Activated CD8-positive, alpha-beta memory T cell treated with anti-CD3 and anti-CD28 coated beads, Interleukin-2, amount 10 ng/mL, durations not matched to agents 7 days and 5 days (primary cell): Measurements from ENCODE around the gene GTF2A1L. TPM values are rescaled to one million over a fixed set of nuclear protein-coding genes. Genes with fewer than 3 reads are reported as not detected.
"Not testable (repeated sequence)": the region's sequence is repeated elsewhere in the genome, so short reads cannot be mapped to it uniquely, and the experiment has no call there.

ENCODE experiments used
- ATAC-seq: fragments of 150-1000 bp; cut with Tn5 transposase; one replicate; pipeline ENCODE4 v1.10.0; 2021; ENCODE audit warnings: moderate library complexity
- CTCF ChIA-PET: fragments of 350-600 bp; sonication (Branson Sonifier 250); formaldehyde crosslinking; loops from one replicate; lab custom pipeline; 2021; ENCODE audit warnings: antibody characterized with exemption; lab: Charles Lee
- DNase-seq: peaks from one replicate; pipeline ENCODE4 v3.0.0-alpha.2; 2020
- H3K27ac Mint-ChIP-seq: one replicate; pipeline ENCODE4 v1.8.0; 2021; ENCODE audit warnings: mild to moderate bottlenecking, mixed read lengths
- H3K27me3 Mint-ChIP-seq: one replicate; pipeline ENCODE4 v1.8.0; 2021; ENCODE audit warnings: mixed read lengths
- H3K36me3 Mint-ChIP-seq: one replicate; pipeline ENCODE4 v1.8.0; 2021; ENCODE audit warnings: mild to moderate bottlenecking, mixed read lengths
- H3K4me1 Mint-ChIP-seq: one replicate; pipeline ENCODE4 v1.8.0; 2021; ENCODE audit warnings: mixed read lengths
- H3K4me3 Mint-ChIP-seq: one replicate; pipeline ENCODE4 v1.8.0; 2021; ENCODE audit warnings: mild to moderate bottlenecking, moderate library complexity, mixed read lengths
- H3K9me3 Mint-ChIP-seq: one replicate; pipeline ENCODE4 v1.8.0; 2022; ENCODE audit warnings: low read depth, mixed read lengths
- total RNA-seq, 2 experiments: library from RNA; stranded (reverse); gene quantifications; one replicate each; pipeline ENCODE4 v1.2.3, GENCODE V29; 2021

Gene GTF2A1L
- total RNA-seq, 2 experiments from 2014 or later, result not detected

DNA sequence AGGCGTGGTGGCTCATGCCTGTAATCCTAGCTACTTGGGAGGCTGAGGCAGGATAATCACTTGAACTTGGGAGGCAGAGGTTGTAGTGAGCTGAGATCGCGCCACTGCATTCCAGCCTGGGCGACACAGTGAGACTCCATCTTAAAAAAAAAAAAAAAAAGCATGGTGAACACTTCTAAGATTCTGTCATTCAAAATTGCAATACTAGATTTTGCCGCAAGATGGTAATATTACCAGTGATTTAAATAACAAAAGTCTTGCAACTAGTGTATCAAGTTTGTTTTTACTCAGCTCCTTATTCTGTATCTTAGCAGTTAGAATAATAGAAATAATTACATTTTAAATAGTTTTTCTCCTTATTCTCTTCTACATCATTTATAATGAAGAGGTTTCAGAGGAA lies 5.0 kb downstream of the GTF2A1L start:
- H3K4me1 Mint-ChIP-seq, H3K27ac Mint-ChIP-seq, H3K27me3 Mint-ChIP-seq, DNase-seq, ATAC-seq, H3K36me3 Mint-ChIP-seq, H3K9me3 Mint-ChIP-seq, H3K4me3 Mint-ChIP-seq, CTCF ChIA-PET: not testable (repeated sequence)

GRCh38 chr2:48624696-48625095 lies 7.0 kb downstream of the GTF2A1L start:
- DNase-seq, result no peak
- no peak overlapping the region for H3K27ac Mint-ChIP-seq
- no peak overlapping the region for H3K4me3 Mint-ChIP-seq
- H3K36me3 Mint-ChIP-seq, result no peaks in the 10 kb centered on the region
- ATAC-seq, result no peak
- no peaks in the 10 kb centered on the region for H3K4me1 Mint-ChIP-seq
- CTCF ChIA-PET, result no interaction called here
- no peaks in the 10 kb centered on the region for H3K9me3 Mint-ChIP-seq
- H3K27me3 Mint-ChIP-seq, result peaks cover under 1% of the 10 kb centered on the region

- DNase-seq (no peak), ATAC-seq (no peak)
- CTCF ChIA-PET, result no interaction called here
- H3K36me3 Mint-ChIP-seq, result no peaks in the 10 kb centered on the region
- no peak overlapping the region for H3K4me3 Mint-ChIP-seq
- peaks cover 8% of the 10 kb centered on the region for H3K27me3 Mint-ChIP-seq
- no peaks in the 10 kb centered on the region for H3K4me1 Mint-ChIP-seq
- H3K27ac Mint-ChIP-seq, result no peak overlapping the region
- no peaks in the 10 kb centered on the region for H3K9me3 Mint-ChIP-seq
Measured at GRCh38 chr2:48626047-48626446, 8.4 kb downstream of the GTF2A1L start.

DNA sequence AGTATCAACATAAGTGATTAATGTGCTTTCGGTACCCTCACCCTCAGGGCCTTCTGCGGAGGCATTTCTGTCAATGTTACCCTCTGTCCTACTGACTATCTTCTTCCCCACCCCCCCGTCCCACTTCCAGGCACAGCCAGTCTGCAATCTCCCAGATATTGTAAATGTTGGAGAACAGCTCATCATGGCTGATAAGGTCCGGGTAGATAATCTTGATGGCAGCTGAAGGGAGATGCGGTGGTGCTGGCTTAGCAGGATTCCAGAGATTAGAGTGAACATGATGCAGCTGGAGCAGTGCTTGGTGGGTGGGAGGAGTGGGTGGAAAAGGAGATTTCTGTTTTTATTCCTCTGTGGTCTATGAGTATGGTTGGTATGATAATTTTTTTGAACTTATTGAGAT lies 15.5 kb downstream of the GTF2A1L start:
- ATAC-seq, result no peak
- no peaks in the 10 kb centered on the region for H3K36me3 Mint-ChIP-seq
- peaks cover 12% of the 10 kb centered on the region for H3K27me3 Mint-ChIP-seq
- H3K4me3 Mint-ChIP-seq, result no peak overlapping the region
- CTCF ChIA-PET, result no interaction called here
- H3K4me1 Mint-ChIP-seq, result no peaks in the 10 kb centered on the region
- H3K9me3 Mint-ChIP-seq, result no peaks in the 10 kb centered on the region
- H3K27ac Mint-ChIP-seq, result no peak overlapping the region
- no peak for DNase-seq

GRCh38 chr2:48635786-48636185 lies 18.1 kb downstream of the GTF2A1L start:
- CTCF ChIA-PET, result no interaction called here
- Mint-ChIP-seq H3K27me3 (peaks cover 10% of the 10 kb centered on the region), H3K27ac (no peak overlapping the region), H3K4me3 (no peak overlapping the region), H3K9me3 (no peaks in the 10 kb centered on the region), H3K36me3 (no peaks in the 10 kb centered on the region), H3K4me1 (no peaks in the 10 kb centered on the region)
- DNase-seq (no peak), ATAC-seq (no peak)

GRCh38 chr2:48638261-48638660 lies 20.6 kb downstream of the GTF2A1L start:
- ATAC-seq (no peak), DNase-seq (no peak)
- Mint-ChIP-seq H3K27ac (no peak overlapping the region), H3K9me3 (no peaks in the 10 kb centered on the region), H3K36me3 (no peaks in the 10 kb centered on the region), H3K27me3 (peaks cover 12% of the 10 kb centered on the region), H3K4me3 (no peak overlapping the region), H3K4me1 (no peaks in the 10 kb centered on the region)
- CTCF ChIA-PET, result no interaction called here

DNA sequence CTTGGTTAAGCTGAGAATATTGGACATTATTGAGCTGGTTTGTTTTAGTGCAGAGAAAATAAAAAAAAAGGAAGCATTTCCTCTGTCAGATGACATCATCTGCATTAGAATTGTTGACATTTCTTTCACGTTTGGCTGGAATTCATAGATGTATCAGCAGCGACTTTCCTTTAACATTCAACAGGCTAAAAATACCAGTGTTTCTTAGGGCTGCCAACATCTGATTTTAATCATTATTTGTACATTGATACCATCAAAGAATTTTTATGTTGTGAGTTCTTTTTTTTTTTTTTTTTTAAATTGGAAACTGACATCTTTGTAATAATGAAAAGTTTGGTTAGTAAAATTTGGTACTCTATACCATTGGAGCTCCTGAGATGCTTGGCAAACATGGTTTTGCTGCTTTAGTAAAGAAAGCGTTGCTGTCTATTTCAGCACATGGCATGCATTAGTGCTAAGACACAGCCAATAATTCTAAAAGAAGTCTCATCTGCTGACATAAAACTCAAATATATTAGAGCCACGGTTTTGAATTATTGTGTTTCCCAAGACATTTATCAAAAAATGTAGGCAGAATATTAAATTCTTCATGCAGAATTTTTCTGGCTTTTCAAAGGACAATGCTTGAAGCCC lies 33.6 kb downstream of the GTF2A1L start:
- peaks cover 3% of the 10 kb centered on the region for H3K27me3 Mint-ChIP-seq
- H3K4me3 Mint-ChIP-seq, result no peak overlapping the region
- H3K9me3 Mint-ChIP-seq, result no peaks in the 10 kb centered on the region
- H3K27ac Mint-ChIP-seq, result no peak overlapping the region
- CTCF ChIA-PET, result no interaction called here
- ATAC-seq, result no peak
- no peaks in the 10 kb centered on the region for H3K4me1 Mint-ChIP-seq
- no peaks in the 10 kb centered on the region for H3K36me3 Mint-ChIP-seq
- DNase-seq, result no peak

- no peaks in the 10 kb centered on the region for H3K36me3 Mint-ChIP-seq
- H3K27ac Mint-ChIP-seq, result no peak overlapping the region
- H3K4me1 Mint-ChIP-seq, result no peaks in the 10 kb centered on the region
- CTCF ChIA-PET, result no interaction called here
- no peak for DNase-seq
- H3K27me3 Mint-ChIP-seq, result peaks cover 2% of the 10 kb centered on the region
- ATAC-seq, result no peak
- H3K4me3 Mint-ChIP-seq, result no peak overlapping the region
- no peaks in the 10 kb centered on the region for H3K9me3 Mint-ChIP-seq
Measured at GRCh38 chr2:48668992-48669391, 51.3 kb downstream of the GTF2A1L start.

DNA sequence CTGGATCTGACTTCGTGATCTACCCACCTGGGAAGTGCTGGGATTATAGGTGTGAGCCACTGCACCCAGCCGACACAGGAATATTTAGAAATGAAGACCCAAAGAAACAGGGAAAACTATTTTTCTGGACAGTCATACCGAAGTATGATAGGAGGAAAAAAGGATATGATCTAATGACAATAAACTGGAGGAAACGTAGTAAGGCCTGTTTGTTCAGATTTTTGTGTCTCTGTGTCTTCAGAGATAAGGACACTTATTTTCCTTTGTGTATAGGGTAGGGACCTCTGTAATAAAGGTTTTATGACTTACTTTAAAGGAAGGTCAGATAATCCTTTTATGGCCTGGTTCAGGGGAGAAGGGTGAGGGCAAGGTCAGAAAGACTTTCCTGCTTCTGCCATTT lies 55.9 kb downstream of the GTF2A1L start:
- H3K27me3 Mint-ChIP-seq, result peaks cover 9% of the 10 kb centered on the region
- ATAC-seq, result no peak
- H3K36me3 Mint-ChIP-seq, result no peaks in the 10 kb centered on the region
- H3K4me1 Mint-ChIP-seq, result no peaks in the 10 kb centered on the region
- H3K4me3 Mint-ChIP-seq, result no peak overlapping the region
- no peaks in the 10 kb centered on the region for H3K9me3 Mint-ChIP-seq
- no peak for DNase-seq
- no peak overlapping the region for H3K27ac Mint-ChIP-seq
- CTCF ChIA-PET, result no interaction called here

DNA sequence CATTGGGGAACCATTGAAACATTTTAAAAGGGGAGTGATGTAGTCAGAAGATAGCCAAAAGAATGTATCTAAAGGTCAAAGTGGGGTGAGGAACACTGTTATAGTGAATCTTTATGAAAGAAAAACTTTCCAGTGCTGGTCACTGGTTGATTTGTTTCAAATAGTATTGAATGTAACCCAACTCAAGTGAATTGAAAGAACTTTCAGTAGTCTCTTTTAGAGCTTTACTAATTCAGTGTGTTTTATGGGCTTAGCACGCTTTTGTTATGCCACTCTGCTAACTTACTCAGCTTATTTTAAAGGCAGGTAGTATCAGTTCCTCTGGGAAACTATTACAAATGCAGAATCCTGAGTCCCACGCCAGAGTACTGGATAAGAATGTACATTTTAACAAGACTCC lies 57.3 kb downstream of the GTF2A1L start:
- CTCF ChIA-PET, result no interaction called here
- Mint-ChIP-seq H3K27ac (no peak overlapping the region), H3K27me3 (peaks cover 6% of the 10 kb centered on the region), H3K36me3 (no peaks in the 10 kb centered on the region), H3K9me3 (no peaks in the 10 kb centered on the region), H3K4me1 (no peaks in the 10 kb centered on the region), H3K4me3 (no peak overlapping the region)
- ATAC-seq (no peak), DNase-seq (no peak)

GRCh38 chr2:48677450-48677849 lies 59.8 kb downstream of the GTF2A1L start:
- peaks cover 6% of the 10 kb centered on the region for H3K27me3 Mint-ChIP-seq
- no peaks in the 10 kb centered on the region for H3K36me3 Mint-ChIP-seq
- ATAC-seq, result no peak

DNA sequence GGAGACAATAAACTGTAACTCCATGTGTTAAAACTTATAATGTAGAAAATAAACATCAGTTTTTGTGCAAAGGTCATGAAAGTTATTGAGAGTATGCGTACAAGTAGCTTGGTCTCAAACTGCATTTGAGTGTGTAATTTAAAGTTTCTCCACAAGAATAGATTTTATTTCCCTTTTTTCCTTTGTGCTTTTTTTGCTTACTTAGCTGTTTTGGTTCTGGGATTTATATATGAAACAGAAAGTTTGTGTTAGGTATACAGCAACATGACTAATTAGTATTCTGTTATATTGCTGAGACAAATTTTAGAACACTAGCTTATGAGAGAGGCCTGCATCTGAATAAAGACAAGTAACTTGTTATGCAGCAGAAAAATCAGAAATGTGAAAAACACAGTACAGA lies 67.5 kb downstream of the GTF2A1L start:
- H3K4me3 Mint-ChIP-seq, result no peak overlapping the region
- ATAC-seq, result no peak
- H3K36me3 Mint-ChIP-seq, result no peaks in the 10 kb centered on the region
- no peak for DNase-seq
- peaks cover 5% of the 10 kb centered on the region for H3K27me3 Mint-ChIP-seq
- no peaks in the 10 kb centered on the region for H3K9me3 Mint-ChIP-seq
- CTCF ChIA-PET, result interaction anchor here (0.6 kb wide), 1 partner anchor 552 kb away, joined by 4 read pairs; no protein-coding TSS in a partner anchor
- no peaks in the 10 kb centered on the region for H3K4me1 Mint-ChIP-seq
- no peak overlapping the region for H3K27ac Mint-ChIP-seq

More at GRCh38 chr2:48677450-48677849, 59.8 kb downstream of the GTF2A1L start:
- no peaks in the 10 kb centered on the region for H3K9me3 Mint-ChIP-seq
- H3K27ac Mint-ChIP-seq, result no peak overlapping the region
- CTCF ChIA-PET, result no interaction called here
- no peak overlapping the region for H3K4me3 Mint-ChIP-seq
- DNase-seq, result no peak
- no peaks in the 10 kb centered on the region for H3K4me1 Mint-ChIP-seq

- no peak overlapping the region for H3K4me3 Mint-ChIP-seq
- H3K9me3 Mint-ChIP-seq, result no peaks in the 10 kb centered on the region
- ATAC-seq (no peak), DNase-seq (no peak)
- H3K27ac Mint-ChIP-seq, result no peak overlapping the region
- CTCF ChIA-PET, result interaction anchor here (0.8 kb wide), 1 partner anchor 10 kb away, joined by 4 read pairs; no protein-coding TSS in a partner anchor
- no peaks in the 10 kb centered on the region for H3K36me3 Mint-ChIP-seq
- H3K27me3 Mint-ChIP-seq, result peaks cover 3% of the 10 kb centered on the region
- no peaks in the 10 kb centered on the region for H3K4me1 Mint-ChIP-seq
Measured at GRCh38 chr2:48691935-48692691, 74.5 kb downstream of the GTF2A1L start.

DNA sequence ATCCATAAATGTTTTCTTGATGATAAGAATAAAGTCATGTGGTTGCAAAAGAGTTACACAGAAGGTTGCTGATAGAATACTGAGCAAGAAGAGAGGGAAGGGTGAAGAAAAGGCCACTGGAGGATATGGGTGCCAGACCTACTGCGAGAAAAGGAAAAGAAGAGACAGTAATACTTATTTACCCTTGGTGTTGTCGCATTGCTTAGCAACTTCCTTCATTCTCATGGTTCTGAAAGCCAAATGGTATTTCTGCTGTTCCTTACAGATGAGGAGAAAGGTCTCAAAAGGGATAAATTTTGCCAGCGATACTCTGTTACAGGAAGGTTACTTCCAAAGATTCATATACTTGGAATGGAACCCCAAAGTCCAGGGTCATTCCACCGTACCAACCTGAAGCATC lies 75.4 kb downstream of the GTF2A1L start:
- Mint-ChIP-seq H3K27me3 (no peaks in the 10 kb centered on the region), H3K4me3 (no peak overlapping the region), H3K27ac (no peak overlapping the region), H3K4me1 (no peaks in the 10 kb centered on the region), H3K36me3 (no peaks in the 10 kb centered on the region), H3K9me3 (no peaks in the 10 kb centered on the region)
- DNase-seq (no peak), ATAC-seq (no peak)
- CTCF ChIA-PET, result no interaction called here
